GM13976 (cell line): Measurements from ENCODE around the gene KLRF2.

Experiments used
- DNase-seq: peaks from one replicate; pipeline ENCODE4 v3.0.0; 2012; ENCODE audit warnings: low spot score
- in situ Hi-C: fragments of 300-500 bp; cut with MboI; formaldehyde crosslinking; loops from one replicate; pipeline ENCODE4 v1.12.0; 2022; ENCODE audit warnings: low sequenced_read_pairs, mixed read lengths, inconsistent platforms; ENCODE audit not compliant: unreplicated experiment
- TF ChIP-seq, protein P1 (sequence below): IDR thresholded peaks from 2 replicates; pipeline ENCODE4 v1.5.1; 2012; ENCODE audit warnings: borderline replicate concordance, mild to moderate bottlenecking; ENCODE audit not compliant: insufficient read depth; ENCODE audit errors: extremely low read depth, missing control alignments, control extremely low read depth

The KLRF2 gene

DNA sequence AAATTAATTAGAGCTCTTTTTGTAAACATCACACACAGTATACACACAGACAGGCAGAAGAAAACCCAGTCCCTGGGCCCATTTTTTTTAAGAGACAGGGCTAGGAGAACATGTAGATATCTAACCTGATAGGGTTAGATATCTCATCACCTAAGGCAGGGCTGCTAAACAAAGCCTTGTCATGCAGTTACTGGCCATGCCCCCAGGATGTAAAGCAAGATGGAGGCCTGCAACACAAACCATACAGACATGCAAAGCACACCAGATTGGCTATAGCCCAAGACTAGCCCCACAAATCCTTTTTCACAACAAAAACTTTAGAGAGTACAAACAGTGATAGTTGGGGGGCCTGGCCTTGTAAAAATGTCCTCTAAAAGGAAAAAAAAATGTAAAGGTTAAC, 30.4 kb downstream of the KLRF2 start:
- in situ Hi-C loops: no loop called here
- TF ChIP-seq, protein P1, sequence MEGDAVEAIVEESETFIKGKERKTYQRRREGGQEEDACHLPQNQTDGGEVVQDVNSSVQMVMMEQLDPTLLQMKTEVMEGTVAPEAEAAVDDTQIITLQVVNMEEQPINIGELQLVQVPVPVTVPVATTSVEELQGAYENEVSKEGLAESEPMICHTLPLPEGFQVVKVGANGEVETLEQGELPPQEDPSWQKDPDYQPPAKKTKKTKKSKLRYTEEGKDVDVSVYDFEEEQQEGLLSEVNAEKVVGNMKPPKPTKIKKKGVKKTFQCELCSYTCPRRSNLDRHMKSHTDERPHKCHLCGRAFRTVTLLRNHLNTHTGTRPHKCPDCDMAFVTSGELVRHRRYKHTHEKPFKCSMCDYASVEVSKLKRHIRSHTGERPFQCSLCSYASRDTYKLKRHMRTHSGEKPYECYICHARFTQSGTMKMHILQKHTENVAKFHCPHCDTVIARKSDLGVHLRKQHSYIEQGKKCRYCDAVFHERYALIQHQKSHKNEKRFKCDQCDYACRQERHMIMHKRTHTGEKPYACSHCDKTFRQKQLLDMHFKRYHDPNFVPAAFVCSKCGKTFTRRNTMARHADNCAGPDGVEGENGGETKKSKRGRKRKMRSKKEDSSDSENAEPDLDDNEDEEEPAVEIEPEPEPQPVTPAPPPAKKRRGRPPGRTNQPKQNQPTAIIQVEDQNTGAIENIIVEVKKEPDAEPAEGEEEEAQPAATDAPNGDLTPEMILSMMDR: no peak
- no peak for DNase-seq

DNA sequence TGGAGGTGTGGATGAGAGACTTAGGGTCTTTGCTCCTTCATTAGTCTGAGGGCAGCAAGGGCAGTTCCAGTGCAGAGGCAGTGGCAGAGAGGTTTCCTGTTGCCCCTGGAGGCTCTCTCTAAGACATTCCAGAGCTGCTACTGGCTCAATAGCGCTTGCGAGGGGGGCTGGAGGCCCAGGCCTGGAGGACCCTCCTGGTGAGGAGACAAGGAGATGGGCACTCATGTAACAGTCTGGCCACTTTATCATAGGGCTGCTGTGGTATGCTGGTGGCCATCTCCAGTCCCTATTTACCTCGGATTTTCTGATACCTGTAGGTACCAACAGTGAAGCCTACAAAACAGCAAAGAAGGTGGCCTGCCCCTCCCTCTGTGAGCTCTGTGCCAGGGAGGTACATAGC, 38.2 kb downstream of the KLRF2 start:
- TF ChIP-seq, protein P1: no peak
- no peak for DNase-seq
- in situ Hi-C loops: no loop called here

DNA sequence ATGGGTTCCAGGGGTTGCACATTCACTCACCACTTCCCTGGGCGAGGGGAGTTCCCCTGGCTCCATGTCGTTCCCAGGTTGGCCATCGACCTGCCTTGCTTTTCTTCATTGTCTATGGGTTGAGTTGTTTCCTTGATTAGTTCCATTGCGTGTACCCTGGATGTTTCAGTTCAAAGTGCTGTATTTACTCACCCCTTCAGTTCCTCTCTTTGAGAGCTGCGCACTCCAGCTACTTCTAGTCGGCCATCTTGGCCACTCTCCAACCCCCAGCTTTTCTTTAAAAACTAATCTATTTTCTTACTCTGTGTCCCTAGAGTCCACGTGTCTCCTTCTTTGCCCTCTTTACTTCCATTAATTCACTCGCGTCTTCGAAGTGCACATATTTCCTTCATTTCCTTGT, 39.2 kb downstream of the KLRF2 start:
- in situ Hi-C loops: loop anchor here (10.0 kb wide), 2 partner anchors 106 to 176 kb away; no protein-coding TSS in a partner anchor

DNA sequence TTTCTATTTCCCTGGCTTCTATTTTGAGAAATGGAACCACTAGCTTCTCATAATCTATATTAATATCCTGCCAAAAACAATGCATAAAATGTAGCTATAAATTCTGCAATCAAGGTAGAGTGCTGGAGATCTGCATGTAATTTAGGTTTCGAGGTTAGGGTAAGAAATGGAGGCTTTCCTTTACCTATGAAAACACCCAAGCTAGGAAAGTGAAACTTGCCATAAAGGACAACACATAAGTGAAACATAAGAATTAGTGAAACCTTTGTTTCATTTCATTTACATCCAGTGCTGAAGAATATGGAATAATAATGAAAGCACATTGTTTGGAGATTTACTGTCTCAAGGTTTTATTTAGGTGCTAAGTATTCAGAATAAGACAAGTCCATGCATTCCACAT, 41.1 kb downstream of the KLRF2 start:
- TF ChIP-seq, protein P1: no peak

More for the DNA sequence above, 39.2 kb downstream of the KLRF2 start:
- TF ChIP-seq, protein P1: no peak
- DNase-seq: no peak

DNA sequence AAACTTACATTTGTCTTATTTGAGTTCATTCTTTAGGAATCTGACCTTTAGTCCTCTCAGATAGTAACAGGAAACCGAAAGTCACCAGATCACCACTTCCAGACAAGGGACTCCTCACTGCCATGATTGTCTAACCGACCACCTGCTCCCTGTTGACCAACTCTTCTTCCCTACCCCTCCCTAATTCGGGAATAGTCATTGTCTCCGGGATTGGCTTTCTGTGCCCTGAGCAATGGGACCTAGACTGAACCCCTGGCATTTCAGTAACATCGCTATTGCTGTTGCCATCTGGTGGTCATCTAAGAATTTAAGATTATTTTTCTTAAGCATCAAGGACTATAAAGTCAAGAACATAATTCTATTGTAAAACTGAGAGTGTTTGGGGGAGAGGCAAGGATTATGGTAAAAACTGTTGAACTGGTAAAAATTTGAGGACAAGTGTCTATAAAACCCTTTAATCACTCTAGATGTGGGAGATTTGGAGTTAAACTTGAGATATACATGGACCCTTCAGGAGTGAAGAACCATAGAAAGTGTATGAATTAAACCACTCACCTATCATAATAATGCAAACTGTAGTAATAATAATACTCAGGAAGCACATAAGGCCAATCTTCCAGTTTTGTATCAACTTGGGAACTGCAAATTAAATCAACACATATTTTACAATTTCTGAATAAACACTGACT, 44.6 kb downstream of the KLRF2 start:
- DNase-seq: no peak
- TF ChIP-seq, protein P1: peak; percentile 50
- in situ Hi-C loops: loop anchor here (10.0 kb wide), 2 partner anchors 111 to 181 kb away; no protein-coding TSS in a partner anchor

More for the DNA sequence above, 41.1 kb downstream of the KLRF2 start:
- no peak for DNase-seq
- in situ Hi-C loops: loop anchor here (10.0 kb wide), 2 partner anchors 108 to 178 kb away; no protein-coding TSS in a partner anchor

DNA sequence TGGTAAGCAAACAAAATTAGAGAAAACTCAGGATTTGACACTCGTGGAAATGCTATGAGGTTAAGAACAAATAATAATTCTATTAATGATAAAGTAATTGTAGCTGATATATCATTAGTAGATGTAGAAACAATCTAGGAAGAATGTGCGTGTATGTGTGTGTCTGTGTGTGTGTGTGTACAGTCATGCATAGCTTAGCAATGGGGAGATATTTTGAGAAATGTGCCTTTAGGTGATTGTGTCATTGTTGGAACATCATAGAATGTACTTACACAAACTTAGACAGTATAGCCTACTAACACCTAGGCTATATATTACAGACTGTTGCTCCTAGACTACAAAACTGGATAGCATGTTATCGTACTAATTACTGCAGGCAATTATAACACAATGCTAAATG, 45.6 kb downstream of the KLRF2 start:
- TF ChIP-seq, protein P1: no peak
- DNase-seq: no peak
- in situ Hi-C loops: loop anchor here (10.0 kb wide), 2 partner anchors 112 to 182 kb away; no protein-coding TSS in a partner anchor
